PFSK-1 (cell line): ENCODE results near the gene CDK6.

Source experiments
- REST ChIP-seq, 2 experiments: IDR thresholded peaks; 2 replicates each; pipeline versions ENCODE4 v1.6.1 to v1.8.0; 2011 to 2012; ENCODE audit warnings: low read depth in 2 of 2, low read length in 2 of 2, control low read depth in 1 of 2, inconsistent platforms in 1 of 2, mild to moderate bottlenecking in 1 of 2, moderate library complexity in 1 of 2; ENCODE audit not compliant: insufficient read depth in 1 of 2
- TAF1 ChIP-seq: IDR thresholded peaks from 2 replicates; pipeline ENCODE4 v1.6.1; 2012; ENCODE audit warnings: low read length, control low read depth, borderline replicate concordance; ENCODE audit not compliant: insufficient read depth

DNA sequence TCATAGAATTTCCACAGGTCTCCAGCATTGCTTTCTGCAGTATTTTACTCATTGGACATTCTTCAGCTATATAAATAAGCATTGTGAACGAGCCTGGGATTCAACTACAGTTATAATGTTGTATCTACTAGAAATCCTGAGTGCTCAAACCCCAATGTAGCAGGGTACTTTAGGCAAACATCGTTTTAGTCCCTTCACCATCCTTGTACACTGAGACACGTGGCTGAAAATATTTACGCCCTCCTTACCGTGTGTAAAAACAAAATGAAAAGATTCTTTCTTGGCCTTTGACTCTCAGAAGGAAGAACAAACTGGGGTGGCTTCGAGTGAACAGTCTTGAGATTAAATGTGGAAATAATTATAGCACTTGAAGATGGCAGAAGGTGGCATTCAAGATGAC lies 25.2 kb downstream of the CDK6 start:
- no peak for TF ChIP-seq TAF1
- TF ChIP-seq REST (IDR thresholded peaks at IDR 0.05; ENCODE audit: insufficient read depth in 1 of 2, low read depth in 2 of 2, low read length in 2 of 2) = no peak
